Hepatocyte (in vitro differentiated cells): ENCODE results near the gene SPIRE1.

Source experiments
- CTCF ChIP-seq: fragments of 200-600 bp; sonication (generic); IDR thresholded peaks from 2 replicates; pipeline ENCODE4 v1.5.1; 2016; ENCODE audit warnings: antibody characterized with exemption, mild to moderate bottlenecking; ENCODE audit not compliant: poor library complexity
- EZH2 ChIP-seq: fragments of 200-600 bp; sonication (generic); IDR thresholded peaks from 2 replicates; pipeline ENCODE4 v1.6.1; 2016; ENCODE audit warnings: antibody characterized with exemption, mild to moderate bottlenecking, borderline replicate concordance

- no peak for TF ChIP-seq CTCF
- no peak for TF ChIP-seq EZH2
Measured at GRCh38 chr18:12441475-12442034, 216.4 kb downstream of the SPIRE1 start.
